Neuron (in vitro differentiated cells): ENCODE results near the gene OR1D5.
A peak's percentile ranks its signal among the peaks of the same experiment; 100 is the strongest.
"Not testable (repeated sequence)": the region's sequence is repeated elsewhere in the genome, so short reads cannot be mapped to it uniquely, and the experiment has no call there.

ENCODE experiments used
- H2AFZ ChIP-seq: one replicate; pipeline ENCODE4 v1.6.1; 2013; ENCODE audit warnings: low read depth, mild to moderate bottlenecking, inconsistent platforms, low read length, moderate library complexity
- H3K27me3 ChIP-seq: one replicate; pipeline ENCODE4 v1.6.1; 2013; ENCODE audit warnings: low read length; ENCODE audit not compliant: insufficient read depth
- H3K36me3 ChIP-seq: one replicate; pipeline ENCODE4 v1.6.1; 2013; ENCODE audit warnings: low read length; ENCODE audit not compliant: insufficient read depth
- H3K4me1 ChIP-seq: one replicate; pipeline ENCODE4 v1.6.1; 2013; ENCODE audit warnings: low read length; ENCODE audit not compliant: insufficient read depth
- H3K4me3 ChIP-seq: 2 replicates; pipeline ENCODE4 v1.5.1; 2013; ENCODE audit warnings: mild to moderate bottlenecking, low read length, moderate library complexity
- H3K9me3 ChIP-seq: one replicate; pipeline ENCODE4 v1.6.1; 2013; ENCODE audit warnings: low read length

Gene OR1D5, protein sequence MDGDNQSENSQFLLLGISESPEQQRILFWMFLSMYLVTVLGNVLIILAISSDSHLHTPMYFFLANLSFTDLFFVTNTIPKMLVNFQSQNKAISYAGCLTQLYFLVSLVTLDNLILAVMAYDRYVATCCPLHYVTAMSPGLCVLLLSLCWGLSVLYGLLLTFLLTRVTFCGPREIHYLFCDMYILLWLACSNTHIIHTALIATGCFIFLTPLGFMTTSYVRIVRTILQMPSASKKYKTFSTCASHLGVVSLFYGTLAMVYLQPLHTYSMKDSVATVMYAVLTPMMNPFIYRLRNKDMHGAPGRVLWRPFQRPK

GRCh38 chr17:3063507-3063906 lies at the start of gene OR1D5:
Gene OR1D5 (minus strand): TSS chr17:3063607. CDS start chr17:3063607, 0 bp downstream.
- H3K36me3 ChIP-seq, H3K9me3 ChIP-seq, H3K4me1 ChIP-seq, H3K4me3 ChIP-seq, H3K27me3 ChIP-seq, H2AFZ ChIP-seq: not testable (repeated sequence)

GRCh38 chr17:3104322-3104721 lies 40.9 kb upstream of the OR1D5 start, which contains the start of gene OR1D2:
Gene OR1D2 (minus strand): TSS chr17:3104422. CDS start chr17:3092996, 11,426 bp downstream.
- Histone ChIP-seq H3K9me3 (no peaks in the 10 kb centered on the region), H3K4me1 (no peaks in the 10 kb centered on the region), H3K36me3 (no peaks in the 10 kb centered on the region), H3K4me3 (no peak within 1 kb of the TSS), H2AFZ (no peak within 1 kb of the TSS), H3K27me3 (no peaks in the 10 kb centered on the region)

GRCh38 chr17:3073850-3074249 lies 10.4 kb upstream of the OR1D5 start:
- H3K9me3 ChIP-seq, H3K36me3 ChIP-seq, H3K4me1 ChIP-seq, H3K4me3 ChIP-seq, H2AFZ ChIP-seq, H3K27me3 ChIP-seq: not testable (repeated sequence)

GRCh38 chr17:3065192-3065591 lies 1.8 kb upstream of the OR1D5 start:
- not testable (repeated sequence) for H3K4me3 ChIP-seq, H3K27me3 ChIP-seq

GRCh38 chr17:3062824-3063377 lies 506 bp downstream of the OR1D5 start:
- not testable (repeated sequence) for H3K9me3 ChIP-seq, H3K4me1 ChIP-seq, H3K4me3 ChIP-seq, H3K36me3 ChIP-seq, H2AFZ ChIP-seq, H3K27me3 ChIP-seq

More at GRCh38 chr17:3065192-3065591, 1.8 kb upstream of the OR1D5 start:
- H3K9me3 ChIP-seq, H2AFZ ChIP-seq, H3K36me3 ChIP-seq, H3K4me1 ChIP-seq: not testable (repeated sequence)

DNA sequence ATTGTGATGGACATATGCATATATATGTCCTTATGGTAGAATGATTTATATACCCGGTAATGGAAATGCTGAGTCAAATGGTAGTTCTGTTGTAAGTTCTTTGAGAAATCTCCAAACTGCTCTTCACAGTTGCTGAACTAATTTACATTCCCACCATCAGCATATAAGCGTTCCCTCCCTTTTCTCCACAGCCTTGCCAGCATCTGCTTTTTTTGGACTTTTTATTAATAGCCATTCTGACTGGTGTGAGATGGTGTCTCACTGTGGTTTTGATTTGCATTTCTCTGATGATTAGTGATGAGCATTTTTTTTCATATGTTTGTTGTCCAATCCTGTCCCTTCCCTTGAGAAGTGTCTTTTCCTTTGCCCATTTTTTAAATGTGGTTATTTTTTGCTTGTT lies 8.5 kb downstream of the OR1D5 start:
- not testable (repeated sequence) for H3K4me3 ChIP-seq, H2AFZ ChIP-seq, H3K4me1 ChIP-seq

DNA sequence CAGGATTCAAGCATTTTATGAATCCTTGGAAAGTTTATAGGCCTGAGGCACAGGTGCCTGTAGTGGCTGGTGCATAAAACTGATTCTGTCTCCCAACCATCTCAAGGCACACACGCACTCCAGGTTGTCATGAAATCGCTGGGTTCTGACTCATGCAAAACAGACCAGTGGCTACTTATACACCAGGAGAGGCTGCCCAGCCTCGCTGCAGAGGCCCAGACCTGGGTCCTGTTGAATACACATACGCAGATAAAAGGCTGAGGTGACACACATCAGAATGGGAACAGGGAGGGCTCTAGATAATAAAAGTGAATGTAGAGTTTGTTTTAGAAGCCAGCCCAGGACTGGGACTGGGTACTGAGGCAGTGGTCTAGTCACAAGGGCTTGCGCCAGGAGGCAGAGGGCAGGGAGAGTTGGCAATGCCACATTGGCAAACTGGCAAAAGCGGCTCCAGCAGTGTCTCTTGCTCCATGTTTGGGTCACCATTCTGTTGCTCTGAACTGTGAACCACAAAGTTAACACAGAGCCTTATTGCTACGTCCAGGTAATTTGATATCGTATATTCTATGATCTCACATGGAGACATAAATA lies 13.6 kb downstream of the OR1D5 start:
- H3K27me3 ChIP-seq: no peaks in the 10 kb centered on the region
- no peaks in the 10 kb centered on the region for H3K36me3 ChIP-seq
- H3K4me1 ChIP-seq: peaks cover 5% of the 10 kb centered on the region
- H3K4me3 ChIP-seq: peak overlapping the region; percentile 70
- no peaks in the 10 kb centered on the region for H3K9me3 ChIP-seq
- H2AFZ ChIP-seq: no peak overlapping the region

More for the DNA sequence above, 8.5 kb downstream of the OR1D5 start:
- H3K9me3 ChIP-seq, H3K27me3 ChIP-seq, H3K36me3 ChIP-seq: not testable (repeated sequence)

DNA sequence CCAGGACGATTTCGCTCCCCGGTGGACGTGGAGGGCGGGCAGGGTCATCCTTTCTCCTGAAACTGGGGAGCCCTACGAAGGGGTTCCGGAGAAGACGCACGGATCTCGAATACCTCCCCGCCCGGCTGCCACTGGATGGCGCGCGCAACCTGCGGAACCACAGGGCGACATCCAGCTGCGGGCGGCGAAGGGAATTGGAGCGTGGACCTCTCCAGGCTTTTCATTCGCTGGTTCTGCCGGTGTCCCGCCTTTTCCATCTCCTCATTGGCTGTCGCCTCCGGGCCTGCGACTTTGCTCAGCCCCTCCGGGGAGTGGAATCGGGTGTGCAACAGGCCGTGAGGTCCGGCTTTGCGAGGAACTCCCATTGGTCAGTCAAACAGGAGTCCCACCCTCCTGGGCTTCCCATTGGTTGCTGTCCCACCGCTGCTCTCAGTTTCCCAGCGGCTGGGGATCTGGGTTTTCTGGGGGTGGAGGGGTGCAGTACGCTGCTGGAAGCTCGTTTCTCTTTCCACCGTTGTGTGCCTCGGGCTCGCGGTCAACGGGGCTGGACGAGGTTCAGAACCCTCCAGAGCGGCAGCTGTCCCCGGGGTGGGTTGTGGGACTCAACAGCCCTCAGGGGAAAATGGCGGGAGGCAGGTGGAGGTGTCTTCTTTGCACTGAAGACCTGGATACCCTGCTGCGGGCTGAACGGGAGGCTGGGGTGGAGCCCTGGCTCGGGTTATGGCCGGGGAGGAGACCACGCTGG lies 14.5 kb downstream of the OR1D5 start:
- Histone ChIP-seq H3K4me1 (peaks cover 5% of the 10 kb centered on the region), H2AFZ (peak overlapping the region; percentile 86), H3K36me3 (no peaks in the 10 kb centered on the region), H3K27me3 (no peaks in the 10 kb centered on the region), H3K4me3 (peak overlapping the region; percentile 70), H3K9me3 (peaks cover 5% of the 10 kb centered on the region)

GRCh38 chr17:3046753-3047152 lies 16.7 kb downstream of the OR1D5 start:
- Histone ChIP-seq H2AFZ (no peak overlapping the region), H3K4me3 (no peak overlapping the region), H3K9me3 (peaks cover 5% of the 10 kb centered on the region), H3K4me1 (peaks cover 5% of the 10 kb centered on the region), H3K27me3 (no peaks in the 10 kb centered on the region), H3K36me3 (no peaks in the 10 kb centered on the region)

DNA sequence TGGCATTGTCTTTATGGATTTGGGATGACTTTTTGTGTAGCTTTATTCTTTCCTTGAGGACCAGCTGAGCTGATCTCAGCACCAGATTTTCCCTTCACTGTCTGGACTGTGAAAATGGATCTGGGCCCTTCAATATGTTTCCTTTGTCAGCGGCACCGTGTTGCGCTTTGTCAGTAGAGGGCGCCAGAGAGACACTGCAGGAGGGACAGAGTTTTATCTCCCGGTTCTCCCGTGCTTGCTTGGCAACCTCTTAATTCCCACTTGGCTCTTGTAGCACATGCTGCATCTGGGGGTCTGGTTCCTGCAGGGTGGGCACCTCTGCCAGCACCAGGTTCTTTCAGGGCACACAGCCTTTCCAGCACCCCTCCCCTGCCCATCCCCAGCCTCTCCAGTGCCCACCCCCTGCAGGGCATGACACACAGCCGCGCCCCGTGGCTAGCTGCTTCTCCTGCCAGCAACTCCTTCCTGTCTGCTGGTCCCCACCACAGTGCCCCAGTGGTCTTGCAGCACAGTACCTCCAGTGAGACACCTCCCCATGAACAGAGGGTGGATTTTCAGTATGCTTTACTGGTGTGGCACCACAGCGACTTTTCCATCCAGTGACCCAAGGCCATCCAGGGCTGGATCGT lies 19.6 kb downstream of the OR1D5 start:
- no peak overlapping the region for H2AFZ ChIP-seq
- H3K27me3 ChIP-seq: no peaks in the 10 kb centered on the region
- H3K4me1 ChIP-seq: no peaks in the 10 kb centered on the region
- H3K4me3 ChIP-seq: no peak overlapping the region
- H3K36me3 ChIP-seq: no peaks in the 10 kb centered on the region
- H3K9me3 ChIP-seq: peaks cover 5% of the 10 kb centered on the region

- Histone ChIP-seq H3K36me3 (no peaks in the 10 kb centered on the region), H3K27me3 (no peaks in the 10 kb centered on the region)
Observed at GRCh38 chr17:3040882-3041281, 22.5 kb downstream of the OR1D5 start.

DNA sequence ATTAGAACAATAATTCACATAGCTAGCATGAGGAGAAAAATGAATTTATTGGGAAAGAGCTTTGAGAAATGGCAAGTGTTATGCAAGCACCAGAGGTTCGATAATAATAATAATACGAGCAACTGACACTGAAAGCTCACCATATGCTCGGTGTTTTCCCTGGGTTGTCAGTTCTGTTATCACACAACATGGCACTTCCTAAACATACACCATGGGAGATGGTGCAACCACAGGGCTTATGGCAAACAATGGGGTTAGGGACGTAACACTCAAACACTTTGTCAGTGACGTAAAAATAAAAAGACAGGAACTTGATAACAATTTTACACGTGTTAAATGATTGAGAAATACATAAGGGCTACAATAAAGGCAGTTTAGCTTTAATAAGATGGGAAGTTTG lies 23.7 kb downstream of the OR1D5 start:
- peaks cover 5% of the 10 kb centered on the region for H3K9me3 ChIP-seq
- no peaks in the 10 kb centered on the region for H3K4me1 ChIP-seq
- H3K27me3 ChIP-seq: no peaks in the 10 kb centered on the region
- no peaks in the 10 kb centered on the region for H3K36me3 ChIP-seq
- H3K4me3 ChIP-seq: no peak overlapping the region
- H2AFZ ChIP-seq: no peak overlapping the region

More at GRCh38 chr17:3040882-3041281, 22.5 kb downstream of the OR1D5 start:
- no peak overlapping the region for H2AFZ ChIP-seq
- no peak overlapping the region for H3K4me3 ChIP-seq
- no peaks in the 10 kb centered on the region for H3K4me1 ChIP-seq
- H3K9me3 ChIP-seq: peaks cover 5% of the 10 kb centered on the region

DNA sequence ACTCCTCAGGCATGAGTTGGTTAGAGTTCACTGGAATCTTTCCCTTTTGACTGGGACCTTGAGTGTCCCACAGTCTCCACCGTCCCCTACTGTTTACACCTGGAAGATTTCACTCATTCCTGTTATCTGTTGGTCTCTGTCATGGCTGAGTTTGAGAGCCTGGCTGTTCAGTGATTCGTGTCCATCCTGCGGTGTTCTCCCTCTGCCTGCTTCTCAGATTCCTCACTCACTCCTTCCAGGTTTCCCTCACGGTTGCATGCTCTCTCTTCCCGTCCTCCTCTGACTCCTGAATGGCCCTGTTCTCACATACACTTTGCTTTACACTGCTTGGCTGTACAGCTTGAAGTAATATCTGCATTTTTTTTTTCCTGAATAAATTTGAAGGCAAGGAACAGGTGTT lies 24.5 kb downstream of the OR1D5 start:
- Histone ChIP-seq H3K36me3 (no peaks in the 10 kb centered on the region), H3K4me1 (no peaks in the 10 kb centered on the region), H3K4me3 (no peak overlapping the region), H3K27me3 (no peaks in the 10 kb centered on the region), H3K9me3 (no peaks in the 10 kb centered on the region), H2AFZ (no peak overlapping the region)
